GM23248 (cell line): Measurements from ENCODE around the gene CAMK1D. TPM values are rescaled to one million over a fixed set of nuclear protein-coding genes. Genes with fewer than 3 reads are reported as not detected.

ENCODE experiments used
- DNase-seq: peaks from one replicate; pipeline ENCODE4 v3.0.0-alpha.2; 2015
- H2AFZ ChIP-seq: fragments of 200-600 bp; sonication (generic); 2 replicates; pipeline ENCODE4 v1.6.1; 2016; ENCODE audit warnings: antibody characterized with exemption
- H3F3A ChIP-seq: fragments of 200-600 bp; sonication (generic); 2 replicates; pipeline ENCODE4 v1.6.1; 2016; ENCODE audit warnings: mild to moderate bottlenecking, antibody characterized with exemption, mixed run types; ENCODE audit not compliant: insufficient read depth
- H3K27ac ChIP-seq: fragments of 200-600 bp; sonication (generic); 2 replicates; pipeline ENCODE4 v1.5.1; 2016; ENCODE audit warnings: mild to moderate bottlenecking
- H3K27me3 ChIP-seq: fragments of 200-600 bp; sonication (generic); replicated peaks from 2 replicates; pipeline ENCODE4 v1.6.1; 2016; ENCODE audit warnings: mild to moderate bottlenecking; ENCODE audit not compliant: insufficient read depth
- H3K36me3 ChIP-seq: fragments of 200-600 bp; sonication (generic); 2 replicates; pipeline ENCODE4 v1.6.1; 2016; ENCODE audit warnings: low read depth, mild to moderate bottlenecking
- H3K4me1 ChIP-seq: fragments of 200-600 bp; sonication (generic); 2 replicates; pipeline ENCODE4 v1.6.1; 2016; ENCODE audit warnings: mild to moderate bottlenecking; ENCODE audit not compliant: insufficient read depth
- H3K4me2 ChIP-seq: fragments of 200-600 bp; sonication (generic); one replicate; pipeline ENCODE4 v1.6.1; 2016; ENCODE audit warnings: mild to moderate bottlenecking; ENCODE audit not compliant: unreplicated experiment
- H3K4me3 ChIP-seq: fragments of 200-600 bp; sonication (generic); 2 replicates; pipeline ENCODE4 v1.5.1; 2016; ENCODE audit warnings: mild to moderate bottlenecking
- H3K79me2 ChIP-seq: fragments of 200-600 bp; sonication (generic); 2 replicates; pipeline ENCODE4 v1.6.1; 2016; ENCODE audit warnings: mild to moderate bottlenecking; ENCODE audit not compliant: insufficient read depth
- H3K9ac ChIP-seq: fragments of 200-600 bp; sonication (generic); 2 replicates; pipeline ENCODE4 v1.6.1; 2016; ENCODE audit warnings: mild to moderate bottlenecking
- H3K9me2 ChIP-seq: fragments of 200-600 bp; sonication (generic); 2 replicates; pipeline ENCODE4 v1.6.1; 2016; ENCODE audit warnings: mixed run types, mild to moderate bottlenecking, moderate library complexity; ENCODE audit not compliant: insufficient read depth
- H3K9me3 ChIP-seq: fragments of 200-600 bp; sonication (generic); one replicate; pipeline ENCODE4 v1.6.1; 2017; ENCODE audit warnings: low read depth
- H4K20me1 ChIP-seq: fragments of 200-600 bp; sonication (generic); 2 replicates; pipeline ENCODE4 v1.6.0; 2016; ENCODE audit not compliant: insufficient read depth
- EZH2 ChIP-seq: fragments of 200-600 bp; sonication (generic); IDR thresholded peaks from 2 replicates; pipeline ENCODE4 v1.6.1; 2018; ENCODE audit warnings: antibody characterized with exemption, mild to moderate bottlenecking; ENCODE audit not compliant: insufficient read depth, poor library complexity, severe bottlenecking
- EZH2phosphoT487 ChIP-seq: fragments of 200-600 bp; sonication (generic); IDR thresholded peaks from 2 replicates; pipeline ENCODE4 v1.6.1; 2018; ENCODE audit warnings: antibody characterized with exemption, moderate library complexity, mild to moderate bottlenecking, low read depth; ENCODE audit not compliant: insufficient read depth
- WGBS, 2 experiments: methylation state at CpG; one replicate each; pipeline ENCODE4 v1.1.6; 2015 to 2017; ENCODE audit warnings: low lambda C conversion rate in 2 of 2, low coverage in 1 of 2; ENCODE audit errors: missing lambda C conversion rate in 2 of 2; 5-methylcytosine and 5-hydroxymethylcytosine counted together
- in situ Hi-C: fragments of 300-500 bp; cut with MboI; formaldehyde crosslinking; loops from 2 replicates; pipeline ENCODE4 v1.15.0; 2020
- polyA plus RNA-seq: library from polyadenylated mRNA; unstranded; fragments of >200 nt; fragmentation: Nextera tagmentation; extraction: Ambion mirVana; gene quantifications from 2 replicates; pipeline ENCODE4 v1.2.1, GENCODE V29; 2016
- total RNA-seq: library from RNA; depleted of rRNA; stranded (reverse); fragments of >200 nt; shearing (Covaris generic); gene quantifications from 2 replicates; pipeline ENCODE4 v1.2.3, GENCODE V29; 2014

Gene CAMK1D
- total and polyA plus RNA-seq, 2 experiments from 2014 or later: 0.22 to 0.55 TPM

DNA sequence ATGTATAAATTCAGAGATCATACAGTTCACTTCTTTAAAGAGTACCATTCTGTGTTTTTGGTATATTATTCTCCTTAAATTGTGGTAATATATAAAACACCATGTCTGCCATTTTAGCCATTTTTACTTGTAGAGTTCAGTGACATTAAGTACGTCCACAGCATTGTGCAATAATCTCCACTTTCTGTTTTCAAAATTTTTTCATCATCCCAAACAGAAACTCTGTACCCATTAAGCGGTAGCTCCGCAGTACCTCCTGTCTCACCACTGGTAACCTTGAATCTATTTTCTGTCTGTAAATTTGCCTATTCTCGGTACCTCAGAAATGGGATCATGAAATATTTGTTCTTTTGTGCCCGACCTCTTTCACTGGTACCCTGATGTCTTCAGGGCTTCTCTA is 60.3 kb downstream of the CAMK1D start:
- Histone ChIP-seq H3K4me1 (no peaks in the 10 kb centered on the region), H3K27ac (no peak overlapping the region), H3K9me2 (no peaks in the 10 kb centered on the region), H4K20me1 (no peaks in the 10 kb centered on the region), H3K9me3 (no peaks in the 10 kb centered on the region), H3K9ac (no peak overlapping the region), H3K79me2 (no peaks in the 10 kb centered on the region), H3F3A (no peaks in the 10 kb centered on the region), H3K36me3 (no peaks in the 10 kb centered on the region), H3K4me3 (no peak overlapping the region), H3K27me3 (peaks cover 8% of the 10 kb centered on the region), H2AFZ (no peak overlapping the region), H3K4me2 (no peak overlapping the region)
- no peak for TF ChIP-seq EZH2phosphoT487
- WGBS, 2 experiments: 72 to 74% methylated on average over 5 of the region's 5 CpGs
- no peak for DNase-seq
- in situ Hi-C loops: no loop called here

DNA sequence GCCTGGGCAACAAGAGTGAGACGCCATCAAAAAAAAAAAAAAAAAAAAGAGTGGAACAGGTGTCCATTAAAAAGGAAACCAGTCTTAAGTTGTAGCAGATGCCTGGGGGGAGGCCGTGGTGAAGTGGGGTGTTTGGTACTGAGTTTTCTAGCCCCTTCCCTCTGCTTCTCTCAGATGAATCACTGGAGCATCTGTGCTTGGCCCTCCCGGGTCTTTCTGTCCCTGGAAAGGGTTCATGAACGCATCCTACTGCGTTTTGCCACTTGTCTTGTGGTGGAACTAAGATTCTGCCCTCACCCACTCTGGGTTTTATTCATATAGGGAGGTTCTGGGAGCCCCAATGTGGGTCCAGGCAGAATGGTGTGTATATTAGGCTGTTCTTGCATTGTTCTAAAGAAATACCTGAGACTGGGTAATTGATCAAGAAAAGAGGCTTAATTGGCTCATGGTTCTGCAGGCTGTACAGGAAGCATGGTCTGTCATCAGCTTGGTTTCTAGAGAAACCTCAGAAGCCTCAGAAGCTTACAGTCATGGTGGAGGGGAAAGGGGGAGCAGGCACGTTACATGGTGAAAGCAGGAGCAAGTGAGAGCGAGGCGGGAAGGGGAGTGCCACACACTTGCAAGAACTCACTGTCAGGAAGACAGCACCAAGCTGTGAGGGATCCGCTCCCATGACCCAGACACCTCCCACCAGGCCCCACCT is 63.5 kb downstream of the CAMK1D start:
- H3K27ac ChIP-seq: no peak overlapping the region
- no peaks in the 10 kb centered on the region for H3F3A ChIP-seq
- no peaks in the 10 kb centered on the region for H3K79me2 ChIP-seq
- no peaks in the 10 kb centered on the region for H4K20me1 ChIP-seq
- in situ Hi-C loops: no loop called here
- H3K9me2 ChIP-seq: no peaks in the 10 kb centered on the region
- no peak for TF ChIP-seq EZH2
- no peak for TF ChIP-seq EZH2phosphoT487
- no peaks in the 10 kb centered on the region for H3K9me3 ChIP-seq
- no peaks in the 10 kb centered on the region for H3K4me1 ChIP-seq
- H3K9ac ChIP-seq: no peak overlapping the region
- 72 to 83% methylated on average over 6 to 9 of the region's 9 CpGs for WGBS, 2 experiments
- peaks cover 22% of the 10 kb centered on the region for H3K27me3 ChIP-seq
- H2AFZ ChIP-seq: no peak overlapping the region
- H3K4me2 ChIP-seq: no peak overlapping the region
- H3K4me3 ChIP-seq: no peak overlapping the region
- DNase-seq: no peak
- H3K36me3 ChIP-seq: no peaks in the 10 kb centered on the region

DNA sequence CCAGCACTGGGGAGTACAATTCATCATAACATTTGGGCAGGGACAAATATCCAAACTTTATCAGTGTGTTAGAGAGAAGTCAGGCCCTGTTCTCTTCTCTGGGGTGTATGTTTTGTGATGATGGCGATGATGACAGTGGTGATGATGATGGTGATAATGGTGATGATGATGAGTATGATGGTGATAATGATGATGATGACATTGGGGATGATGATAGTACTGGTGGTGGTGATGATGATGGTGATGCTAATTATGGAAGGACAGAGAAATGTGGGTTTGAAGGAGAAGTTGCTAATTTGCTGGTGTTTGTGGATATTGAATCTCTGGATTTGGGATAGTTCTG is 64.0 kb downstream of the CAMK1D start:
- TF ChIP-seq EZH2 (no peak), EZH2phosphoT487 (no peak)
- H3K4me1 ChIP-seq: no peaks in the 10 kb centered on the region
- H2AFZ ChIP-seq: no peak overlapping the region
- no peaks in the 10 kb centered on the region for H4K20me1 ChIP-seq
- no peak overlapping the region for H3K9ac ChIP-seq
- H3K9me2 ChIP-seq: no peaks in the 10 kb centered on the region
- 82 to 86% methylated on average over 1 of the region's 1 CpG for WGBS, 2 experiments
- H3K4me2 ChIP-seq: no peak overlapping the region
- H3K27ac ChIP-seq: no peak overlapping the region
- in situ Hi-C loops: no loop called here
- H3K27me3 ChIP-seq: peaks cover 22% of the 10 kb centered on the region
- no peaks in the 10 kb centered on the region; the same call in 1 of the 2 replicates for H3F3A ChIP-seq
- no peak overlapping the region for H3K4me3 ChIP-seq
- H3K9me3 ChIP-seq: no peaks in the 10 kb centered on the region
- no peaks in the 10 kb centered on the region for H3K36me3 ChIP-seq
- H3K79me2 ChIP-seq: no peaks in the 10 kb centered on the region
- no peak for DNase-seq

DNA sequence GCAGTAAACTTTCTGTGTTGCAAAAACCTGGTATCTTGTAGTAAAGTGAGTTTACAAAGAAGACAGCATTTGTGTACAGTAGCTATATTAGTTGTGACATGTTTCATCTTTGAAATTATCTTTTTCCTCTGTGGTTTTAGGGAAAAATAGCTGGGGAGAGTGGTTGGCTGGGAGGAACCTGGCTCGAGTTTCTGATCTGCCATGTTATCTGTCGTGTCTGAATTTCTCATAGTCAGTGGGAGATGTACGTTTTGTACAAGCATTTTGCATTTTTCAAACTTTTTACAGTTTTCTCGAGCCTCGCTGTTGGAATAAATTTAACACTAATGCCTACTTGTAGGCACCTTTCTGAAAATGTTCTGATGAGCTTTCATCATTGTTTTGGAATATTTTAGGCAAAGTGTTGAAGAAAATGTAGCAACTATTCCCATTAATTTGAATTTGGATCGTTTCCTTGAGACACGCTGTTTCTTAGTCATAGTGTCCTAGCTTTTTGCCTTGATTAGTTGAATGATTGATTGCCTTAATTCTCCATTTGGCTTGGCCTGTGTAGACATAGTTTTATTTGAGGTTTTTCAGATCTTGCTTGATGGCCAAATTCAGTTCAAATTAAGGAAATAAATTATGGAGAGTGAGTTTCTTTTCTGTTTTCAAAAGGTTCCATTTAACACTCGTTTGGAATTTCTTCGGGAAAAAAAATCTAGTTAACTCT is 65.1 kb downstream of the CAMK1D start:
- Histone ChIP-seq H3K79me2 (no peaks in the 10 kb centered on the region), H3K9me2 (no peaks in the 10 kb centered on the region), H2AFZ (no peak overlapping the region), H3K27ac (no peak overlapping the region), H3K9me3 (no peaks in the 10 kb centered on the region), H3K4me1 (peaks cover 7% of the 10 kb centered on the region), H3F3A (peaks cover 9% of the 10 kb centered on the region), H3K4me3 (no peak overlapping the region), H4K20me1 (no peaks in the 10 kb centered on the region), H3K36me3 (no peaks in the 10 kb centered on the region), H3K4me2 (no peak overlapping the region), H3K9ac (no peak overlapping the region), H3K27me3 (peaks cover 22% of the 10 kb centered on the region)
- DNase-seq: no peak
- no peak for TF ChIP-seq EZH2phosphoT487
- TF ChIP-seq EZH2: no peak
- WGBS, 2 experiments: 2 to 5% methylated on average over 9 of the region's 9 CpGs
- in situ Hi-C loops: no loop called here
